GM21737 (cell line): ENCODE results near the gene TMEM181.
"Not testable (repeated sequence)": the region's sequence is repeated elsewhere in the genome, so short reads cannot be mapped to it uniquely, and the experiment has no call there.

Experiments used
- ATAC-seq: cut with Tn5 transposase; IDR thresholded peaks from one replicate; pipeline ENCODE4 v1.9.1; 2021; ENCODE audit warnings: mild to moderate bottlenecking, moderate library complexity; ENCODE audit not compliant: unreplicated experiment

TMEM181 gene

DNA sequence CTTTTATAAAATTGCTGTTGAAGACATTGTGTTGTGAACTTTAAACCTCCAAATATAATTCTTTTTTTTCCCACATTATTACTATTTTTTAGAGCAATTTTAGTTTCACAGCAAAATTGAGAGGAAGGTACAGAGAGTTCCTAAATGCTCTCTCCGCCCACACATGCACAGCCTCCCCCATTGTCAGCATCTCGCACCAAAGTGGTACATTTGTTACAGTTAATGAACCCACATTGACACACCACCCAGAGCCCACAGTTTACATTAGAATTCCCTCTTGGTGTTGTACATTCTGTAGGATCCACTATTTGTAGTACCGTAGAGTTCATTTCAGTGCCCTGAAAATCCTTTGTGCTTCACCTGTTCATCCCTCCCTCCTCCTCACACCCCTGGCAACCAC lies 33.8 kb downstream of the TMEM181 start:
- no peak for ATAC-seq

DNA sequence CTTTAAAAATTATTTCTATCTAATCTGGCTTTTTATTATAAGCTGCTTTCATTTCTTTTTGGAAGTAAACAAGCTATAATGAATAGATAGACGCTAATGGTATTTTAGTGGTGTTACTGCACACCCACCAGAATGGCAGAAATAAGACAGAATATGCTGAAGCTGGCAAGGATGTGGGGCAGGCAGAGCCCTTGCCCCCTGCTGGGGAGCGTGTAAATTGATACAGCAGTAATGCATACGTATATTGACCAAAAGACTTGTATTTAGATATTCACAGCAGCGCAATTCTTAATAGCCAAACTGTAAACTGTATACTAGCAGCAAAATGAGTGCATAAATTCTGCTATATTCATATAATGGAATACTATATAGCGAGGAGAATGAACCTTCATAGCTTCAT lies 35.3 kb downstream of the TMEM181 start:
- ATAC-seq: no peak

DNA sequence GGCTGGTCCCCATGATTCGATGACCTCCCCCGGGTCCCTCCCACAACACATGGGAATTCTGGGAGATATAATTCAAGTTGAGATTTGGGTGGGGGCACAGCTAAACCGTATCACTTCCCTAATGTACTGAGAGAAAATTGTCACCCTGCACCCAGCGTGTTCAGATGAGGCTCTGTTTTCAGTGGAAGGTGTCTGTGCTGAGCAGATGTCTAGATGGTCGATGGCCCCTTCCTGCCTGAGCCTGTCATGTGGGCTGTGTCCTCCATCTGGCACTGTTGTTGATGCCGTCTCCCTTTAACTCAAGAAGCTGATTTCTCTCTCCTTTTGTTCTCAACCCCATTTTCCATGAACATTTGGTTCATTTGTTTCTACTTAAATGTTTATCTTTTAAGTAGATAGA lies 37.0 kb downstream of the TMEM181 start:
- ATAC-seq: no peak

DNA sequence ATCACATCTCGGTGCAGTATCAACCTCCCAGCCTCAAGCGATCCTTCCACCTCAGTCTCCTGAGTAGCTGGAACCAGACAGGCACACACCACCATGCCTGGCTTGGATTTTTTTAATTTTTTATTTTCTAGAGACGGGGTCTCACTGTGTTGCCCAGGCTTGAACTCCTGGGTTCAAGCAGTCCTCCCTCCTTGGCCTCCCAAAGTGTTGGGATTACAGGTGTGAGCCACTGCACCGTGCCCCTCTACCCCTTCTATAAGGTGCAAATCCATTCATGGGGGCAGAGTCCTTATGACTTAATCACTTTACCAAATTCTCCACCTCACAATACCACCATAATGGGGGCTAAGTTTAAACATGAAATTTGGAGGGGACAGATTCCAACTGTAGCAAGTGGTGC lies 37.7 kb downstream of the TMEM181 start:
- ATAC-seq: no peak

DNA sequence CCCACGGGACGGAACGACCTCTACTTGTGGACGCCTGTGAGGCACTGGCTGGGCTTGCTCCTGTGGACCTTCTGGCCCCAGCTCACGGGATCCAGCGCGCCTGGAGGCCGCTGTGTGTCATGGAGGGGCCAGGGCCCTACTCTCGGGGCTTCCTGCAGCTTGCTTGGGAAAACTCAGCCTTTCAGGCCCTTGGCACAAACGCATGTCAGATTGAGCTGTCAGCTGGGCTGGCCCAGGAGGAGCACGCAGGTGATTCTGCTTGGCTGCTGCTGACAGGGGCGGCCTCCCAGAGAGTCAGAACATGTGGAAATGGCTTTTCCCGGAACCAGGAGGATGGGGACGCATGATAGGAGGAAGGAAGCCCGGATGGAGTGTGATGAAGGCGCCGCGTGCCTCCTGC lies 39.7 kb downstream of the TMEM181 start:
- ATAC-seq: no peak

DNA sequence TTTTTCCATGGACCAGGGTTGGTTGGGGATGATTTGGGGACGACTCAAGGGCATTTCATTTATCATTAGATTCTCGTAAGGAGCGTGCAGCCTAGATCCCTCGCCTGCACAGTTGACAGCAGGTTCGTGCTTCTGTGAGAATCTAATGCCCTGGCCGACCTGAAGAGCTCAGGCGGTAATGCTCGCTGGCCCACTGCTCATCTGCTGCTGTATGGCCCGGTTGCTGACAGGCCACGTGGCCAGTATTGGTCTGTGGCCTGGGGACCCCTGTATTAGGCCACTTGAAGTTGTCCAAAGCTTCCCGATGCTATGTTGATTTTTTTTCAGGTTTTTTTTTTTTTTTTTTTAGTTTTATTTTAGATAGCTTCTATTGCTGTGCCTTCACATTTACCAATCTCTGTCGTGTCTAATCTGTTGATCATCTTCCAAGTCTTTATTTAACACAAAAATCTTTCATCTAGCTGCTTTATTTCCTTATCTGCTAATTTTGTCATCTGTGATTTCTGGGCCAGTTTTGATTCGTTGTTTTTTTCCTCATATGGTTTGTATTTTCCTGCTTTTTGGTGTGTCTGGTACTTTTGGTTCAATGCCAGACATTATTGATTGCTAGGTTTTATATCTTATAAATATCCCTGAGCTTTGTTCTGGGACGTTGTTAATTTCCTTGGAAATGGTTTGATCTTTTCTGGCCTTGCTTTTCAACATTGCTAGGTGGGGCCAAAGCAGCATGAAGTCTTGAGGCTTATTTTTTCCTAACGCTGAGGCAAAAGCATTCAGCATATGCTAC lies 43.6 kb downstream of the TMEM181 start:
- no peak for ATAC-seq

DNA sequence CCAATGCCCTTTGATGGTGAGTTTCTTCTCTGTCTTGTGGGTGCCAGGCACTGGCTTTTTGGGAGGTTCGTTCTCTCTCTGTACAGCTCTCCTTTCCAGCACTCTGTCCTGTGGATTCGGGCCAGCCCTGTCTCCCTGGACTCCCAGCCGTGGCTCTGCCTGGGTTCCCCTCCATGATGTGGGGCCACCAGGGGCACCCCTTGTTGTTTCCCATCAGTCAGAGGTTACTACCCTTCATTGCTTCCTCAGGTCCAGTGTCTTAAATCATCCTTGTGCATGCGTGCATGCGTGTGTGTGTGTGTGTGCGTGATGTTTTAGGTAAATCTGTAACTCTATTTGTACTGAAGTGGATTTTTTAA lies 44.1 kb downstream of the TMEM181 start:
- ATAC-seq: no peak

DNA sequence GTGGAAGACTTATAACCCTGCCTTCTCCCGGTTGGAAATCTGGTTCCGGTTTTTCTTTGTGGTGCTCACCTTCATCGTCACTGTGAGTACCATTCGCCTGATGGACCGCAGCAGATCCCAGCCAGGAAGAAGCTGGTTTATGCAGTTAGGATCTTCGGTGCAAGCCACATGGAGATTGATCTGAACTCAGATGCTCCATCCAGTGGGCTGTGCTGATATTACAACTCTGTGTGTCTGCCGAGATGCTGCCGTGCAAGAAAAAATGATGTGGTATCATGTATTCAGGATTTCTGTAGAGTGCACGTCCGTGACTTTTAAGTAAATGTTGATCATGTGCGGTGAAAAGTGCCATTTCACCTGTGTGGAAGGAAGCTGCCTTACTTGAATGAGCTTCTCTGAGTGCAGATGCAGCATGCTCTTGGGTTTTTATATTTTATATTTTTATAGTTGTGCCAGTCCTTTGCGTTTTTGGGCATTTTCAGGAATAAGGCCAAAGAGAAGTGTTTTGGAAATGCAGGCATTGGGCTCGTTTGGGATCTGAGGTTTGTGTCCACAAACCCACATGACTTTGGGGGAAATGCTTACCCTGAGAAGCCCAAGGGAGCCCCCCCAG lies 45.5 kb downstream of the TMEM181 start:
- ATAC-seq: no peak

DNA sequence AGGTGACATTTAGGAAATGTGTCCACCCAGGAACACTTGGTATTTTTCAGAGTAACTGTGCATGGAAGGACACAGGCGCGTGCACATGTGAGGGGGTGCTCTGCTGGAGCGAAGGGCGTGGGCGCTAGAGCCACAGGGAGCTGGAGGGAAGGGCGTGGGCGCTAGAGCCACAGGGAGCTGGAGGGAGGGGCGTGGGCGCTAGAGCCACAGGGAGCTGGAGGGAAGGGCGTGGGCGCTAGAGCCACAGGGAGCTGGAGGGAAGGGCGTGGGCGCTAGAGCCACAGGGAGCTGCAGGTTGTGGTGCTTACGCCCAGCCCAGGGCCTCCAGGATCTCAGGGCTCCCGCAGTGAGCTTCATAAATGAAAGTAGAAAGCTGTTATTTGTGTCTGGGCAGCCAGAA lies 46.1 kb downstream of the TMEM181 start:
- not testable (repeated sequence) for ATAC-seq

DNA sequence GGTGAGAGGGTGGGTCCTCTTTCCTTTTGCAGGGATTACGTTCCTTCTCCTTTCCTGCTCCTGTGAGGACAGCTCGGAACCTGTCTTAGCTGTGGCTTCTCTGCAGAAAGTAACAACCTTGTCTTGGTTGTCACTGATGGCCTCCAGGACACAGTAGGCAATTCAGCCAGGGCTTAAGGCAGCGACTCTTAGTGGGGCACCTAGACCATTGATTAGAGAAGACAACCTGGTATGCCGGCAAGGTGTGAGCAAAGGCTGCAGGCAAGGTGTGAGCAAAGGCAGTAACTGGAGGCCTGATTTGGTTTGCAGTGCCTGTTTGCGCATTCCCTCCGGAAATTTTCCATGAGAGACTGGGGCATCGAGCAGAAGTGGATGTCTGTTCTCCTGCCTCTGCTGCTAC lies 47.0 kb downstream of the TMEM181 start:
- no peak for ATAC-seq

DNA sequence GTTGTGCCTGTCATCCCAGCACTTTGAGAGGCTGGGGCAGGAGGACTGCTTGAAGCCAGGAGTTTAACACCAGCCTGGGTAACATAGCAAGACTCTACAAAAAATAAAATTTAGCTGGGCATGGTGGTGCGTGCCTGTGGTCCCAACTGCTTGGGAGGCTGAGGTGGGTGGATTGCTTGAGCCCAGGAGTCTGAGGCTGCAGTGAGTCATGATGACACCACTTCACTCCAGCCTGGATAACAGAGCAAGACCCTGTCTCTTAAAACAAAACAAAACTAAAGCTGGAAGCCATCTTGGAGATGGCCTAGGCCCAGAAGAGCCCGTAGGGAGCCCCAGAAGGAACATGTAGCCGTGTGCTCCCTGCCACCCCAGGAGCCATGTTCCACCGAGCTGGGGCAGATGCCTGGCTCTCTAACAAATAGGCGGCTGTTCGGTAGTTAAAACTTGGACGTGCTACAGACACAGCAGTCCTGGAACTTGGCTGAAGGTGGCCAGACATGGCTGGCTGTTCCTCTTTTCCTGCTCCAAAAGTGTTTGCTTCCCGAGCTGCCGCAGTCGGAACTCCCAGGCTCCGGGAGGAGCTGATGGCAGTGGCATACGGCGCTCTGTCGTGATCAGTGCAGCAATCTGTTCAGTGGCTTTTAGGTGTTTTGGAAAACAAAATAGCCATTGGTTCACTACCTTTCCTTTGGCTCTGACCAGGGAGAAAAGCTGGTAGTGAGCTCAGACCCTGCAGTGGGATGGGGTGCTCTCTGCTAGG lies 47.7 kb downstream of the TMEM181 start:
- ATAC-seq: no peak

DNA sequence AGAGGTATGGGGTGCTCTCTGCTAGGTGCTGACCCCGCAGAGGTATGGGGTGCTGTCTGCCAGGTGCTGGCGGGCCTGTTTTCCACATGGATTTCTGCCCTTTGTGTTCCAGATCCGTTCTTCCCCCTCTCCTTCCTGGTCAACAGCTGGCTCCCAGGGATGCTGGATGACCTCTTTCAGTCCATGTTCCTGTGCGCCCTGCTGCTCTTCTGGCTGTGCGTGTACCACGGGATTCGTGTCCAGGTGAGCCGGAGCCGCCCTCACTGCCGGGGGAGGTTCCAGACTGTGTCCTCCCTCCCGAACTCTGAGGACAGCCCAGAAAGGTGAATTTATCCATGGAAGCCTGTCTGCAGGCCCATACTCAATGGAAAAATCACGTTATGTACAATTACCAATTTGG lies 48.3 kb downstream of the TMEM181 start:
- no peak for ATAC-seq

DNA sequence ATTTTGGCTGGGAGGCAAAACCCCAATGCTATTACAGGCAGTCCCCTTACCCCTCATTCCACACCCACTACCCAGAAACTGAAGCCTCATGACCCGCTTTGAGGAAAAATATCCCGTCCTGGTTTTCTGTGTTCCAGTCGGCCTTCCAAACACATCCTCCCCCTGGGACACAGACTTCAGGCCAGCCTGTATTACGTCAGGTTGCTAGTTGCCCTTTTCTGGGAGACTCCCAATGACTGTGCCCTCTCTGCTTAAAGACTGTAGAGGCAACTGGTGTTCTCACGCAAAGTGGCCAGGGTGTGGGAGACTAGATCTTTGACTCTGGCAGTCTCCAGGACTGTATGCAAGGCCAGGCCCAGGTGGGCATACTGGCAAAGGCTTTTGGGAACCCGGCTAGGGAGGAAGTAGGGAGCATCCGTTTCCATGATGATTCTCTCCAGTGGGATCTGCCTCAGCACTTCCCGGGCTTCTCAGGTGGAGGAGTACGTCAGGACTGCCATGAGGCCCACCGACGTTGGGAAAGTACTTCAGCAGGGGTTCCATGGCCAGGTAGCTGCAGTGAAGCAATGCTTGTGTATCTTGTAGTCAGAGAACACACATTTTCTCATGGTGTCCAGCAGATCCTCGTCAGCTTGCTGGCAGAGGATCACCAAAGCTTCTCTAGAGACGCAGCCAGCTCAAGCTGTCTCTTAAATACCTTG lies 49.7 kb downstream of the TMEM181 start:
- no peak for ATAC-seq

DNA sequence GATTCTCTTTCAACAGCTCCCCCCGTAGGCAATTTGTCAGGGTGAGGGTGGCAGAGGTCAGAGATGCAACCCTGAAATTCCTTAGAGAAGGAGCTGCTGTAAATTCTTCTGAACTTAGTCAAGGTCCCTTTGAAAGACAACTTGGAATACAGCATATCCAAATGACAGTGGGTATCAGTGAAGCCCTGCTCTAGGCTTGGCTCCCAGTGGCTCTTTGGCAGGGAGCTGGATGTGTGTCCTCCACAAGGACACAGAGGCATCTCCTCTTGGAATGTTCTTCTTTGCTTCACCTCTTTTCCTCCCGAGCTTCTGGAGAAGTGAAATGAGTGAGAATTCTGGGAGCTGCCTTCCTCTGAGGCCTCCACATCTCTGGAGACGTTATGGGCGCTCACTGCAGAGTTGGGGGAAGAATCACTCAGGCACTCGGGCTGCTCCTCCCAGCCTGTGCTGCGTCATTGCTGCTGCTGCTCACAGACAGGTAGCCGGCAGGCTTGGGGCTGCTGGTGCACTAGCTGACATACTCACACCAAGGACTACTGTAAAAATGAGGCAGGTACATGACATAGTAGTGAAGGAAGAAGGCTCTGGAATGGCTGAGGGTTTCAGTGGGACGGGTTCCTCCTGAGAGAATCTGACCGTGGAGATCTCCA lies 50.6 kb downstream of the TMEM181 start:
- no peak for ATAC-seq

DNA sequence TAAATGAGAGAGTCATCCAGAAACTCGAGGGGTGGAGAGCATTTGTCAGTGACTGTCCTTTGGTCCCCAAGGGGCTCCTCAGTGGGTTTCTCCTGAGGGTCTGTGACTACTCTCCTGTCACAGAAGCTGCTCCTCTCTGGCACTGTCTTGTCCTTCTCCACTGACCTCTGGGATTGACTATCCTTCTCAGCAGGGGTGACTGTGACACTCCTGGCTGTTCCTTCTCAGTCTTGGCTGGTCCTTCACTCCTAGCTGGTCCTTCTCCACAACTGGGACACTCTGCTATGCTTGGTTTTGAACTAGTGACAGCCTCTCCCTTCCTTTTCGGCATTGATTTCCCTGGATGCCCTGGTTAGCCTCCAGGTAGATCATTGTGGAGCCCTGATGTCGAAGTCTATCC lies 51.1 kb downstream of the TMEM181 start:
- no peak for ATAC-seq

DNA sequence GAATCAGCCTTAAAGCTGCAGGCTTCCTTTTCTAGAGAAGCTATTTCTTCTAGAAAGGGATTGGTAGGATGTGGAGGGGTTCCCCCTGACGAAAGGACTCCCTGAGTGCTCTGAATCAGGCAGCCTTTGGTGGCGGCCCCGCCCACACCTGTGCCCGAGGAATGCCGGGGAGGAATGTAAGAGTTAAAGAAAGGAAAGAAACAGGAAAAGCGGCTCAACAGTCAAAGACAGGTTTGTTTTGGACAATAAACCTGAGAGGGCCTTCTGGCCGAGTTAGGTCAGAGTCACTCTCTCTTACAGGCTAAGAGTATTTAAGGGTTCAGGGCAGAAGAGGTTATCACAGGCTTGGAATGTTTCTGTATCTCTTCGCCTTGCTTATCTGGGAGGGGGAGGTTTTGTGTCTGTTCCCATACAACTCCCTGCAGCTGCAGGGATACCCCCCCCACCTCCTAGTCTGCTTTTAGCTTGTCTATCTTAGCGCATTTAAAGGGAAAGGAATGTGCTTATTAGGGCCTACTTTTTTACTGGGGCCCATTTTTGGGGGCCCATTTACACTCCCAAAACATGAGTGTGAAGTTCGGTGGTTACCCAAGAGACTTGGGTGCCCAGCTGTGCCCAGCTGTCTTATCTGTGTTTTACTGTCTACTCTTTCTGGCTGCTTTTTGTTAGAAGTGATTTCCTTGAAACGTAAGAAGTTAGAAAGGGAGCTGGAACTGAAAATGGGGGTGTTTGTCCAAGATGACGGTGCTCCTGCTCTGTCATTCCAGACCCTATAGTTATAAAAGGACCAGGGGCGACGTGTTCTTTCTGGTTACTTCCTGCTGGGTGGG lies 51.9 kb downstream of the TMEM181 start:
- no peak for ATAC-seq

DNA sequence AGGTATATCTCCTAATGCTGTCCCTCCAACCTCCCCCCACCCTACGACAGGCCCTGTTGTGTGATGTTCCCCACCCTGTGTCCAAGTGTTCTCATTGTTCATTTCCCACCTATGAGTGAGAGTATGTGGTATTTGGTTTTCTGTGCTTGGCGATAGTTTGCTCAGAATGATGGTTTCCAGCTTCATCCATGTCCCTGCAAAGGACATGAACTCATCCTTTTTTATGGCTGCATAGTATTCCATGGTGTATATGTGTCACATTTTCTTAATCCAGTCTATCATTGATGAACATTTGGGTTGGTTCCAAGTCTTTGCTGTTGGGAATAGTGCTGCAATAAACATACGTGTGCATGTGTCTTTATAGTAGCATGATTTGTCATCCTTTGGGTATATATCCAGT lies 54.7 kb downstream of the TMEM181 start:
- not testable (repeated sequence) for ATAC-seq

DNA sequence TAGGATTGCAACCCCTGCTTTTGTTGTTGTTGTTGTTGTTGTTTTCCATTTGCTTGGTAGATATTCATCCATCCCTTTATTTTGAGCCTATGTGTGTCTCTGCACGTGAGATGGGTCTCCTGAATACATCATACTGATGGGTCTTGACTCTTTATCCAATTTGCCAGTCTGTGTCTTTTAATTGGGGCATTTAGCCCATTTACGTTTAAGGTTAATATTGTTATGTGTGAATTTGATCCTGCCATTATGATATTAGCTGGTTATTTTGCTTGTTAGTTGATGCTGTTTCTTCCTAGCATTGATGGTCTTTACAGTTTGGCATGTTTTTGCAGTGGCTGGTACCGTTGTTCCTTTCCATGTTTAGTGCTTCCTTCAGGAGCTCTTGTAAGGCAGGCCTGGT lies 58.4 kb downstream of the TMEM181 start:
- not testable (repeated sequence) for ATAC-seq

DNA sequence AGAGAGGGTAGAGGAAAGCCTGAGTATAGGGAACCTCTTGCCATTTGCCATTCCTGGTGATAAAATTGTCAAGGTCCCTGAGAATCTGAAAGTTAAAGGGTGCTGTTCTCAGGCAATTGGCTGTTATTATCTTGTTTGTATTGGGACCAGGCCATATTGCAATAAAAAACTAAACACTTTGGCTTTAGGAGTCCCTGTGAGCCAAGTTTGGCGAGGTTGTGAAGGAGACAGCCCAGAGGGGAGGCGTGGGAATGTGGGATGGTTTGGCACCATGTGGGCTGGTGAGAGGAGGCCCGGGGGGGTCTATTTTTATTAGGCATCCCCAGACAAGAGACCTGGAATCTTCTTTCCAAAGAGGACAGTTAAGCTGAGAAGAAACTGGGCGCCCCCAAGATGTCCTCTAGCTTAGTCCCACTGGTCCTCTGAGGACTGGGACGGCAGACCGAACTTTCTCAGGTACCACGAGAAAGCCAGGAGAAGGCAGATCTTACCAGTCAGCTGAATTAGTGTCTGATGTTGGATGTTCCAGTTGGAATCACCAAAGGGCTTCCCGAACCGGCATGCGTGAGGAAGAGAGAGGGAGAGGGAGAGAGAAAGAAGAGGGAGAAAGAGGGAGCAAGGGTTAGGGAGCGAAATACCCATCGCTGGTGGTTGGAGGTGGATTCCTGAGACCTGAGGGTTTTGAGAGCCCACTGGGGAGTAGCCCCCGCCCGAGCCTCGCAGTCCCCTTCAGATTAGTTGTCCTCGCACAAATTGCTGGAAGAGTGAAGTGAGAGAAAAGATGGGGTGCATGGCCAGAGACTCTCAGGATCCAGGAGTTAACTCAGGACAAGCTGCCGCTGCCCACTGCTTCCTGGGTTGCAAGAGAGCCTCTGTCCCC lies 60.3 kb downstream of the TMEM181 start:
- ATAC-seq: no peak
